KBM-7 (cell line): ENCODE data around the gene HSD17B14.
"Not testable (repeated sequence)": the region's sequence is repeated elsewhere in the genome, so short reads cannot be mapped to it uniquely, and the experiment has no call there.

ENCODE experiments used
- DNase-seq: peaks from one replicate; pipeline ENCODE4 v3.0.0-alpha.2; 2015
- in situ Hi-C: fragments of 300-500 bp; cut with MboI; formaldehyde crosslinking; loops from 2 replicates; pipeline ENCODE4 v1.14.3; 2020; ENCODE audit warnings: low sequenced_read_pairs, low pct_unique_long_range_greater_than_20kb, mixed read lengths

HSD17B14 gene

GRCh38 chr19:48836089-48837017 lies at the start of gene HSD17B14:
Gene HSD17B14, minus strand, starts transcription at chr19:48836491. Its CDS starts 80 bp downstream, at chr19:48836411.
- in situ Hi-C loops, result no loop called here
- DNase-seq, result no peak

- DNase-seq, result no peak
Measured at GRCh38 chr19:48883726-48884125, 47.4 kb upstream of the HSD17B14 start.

DNA sequence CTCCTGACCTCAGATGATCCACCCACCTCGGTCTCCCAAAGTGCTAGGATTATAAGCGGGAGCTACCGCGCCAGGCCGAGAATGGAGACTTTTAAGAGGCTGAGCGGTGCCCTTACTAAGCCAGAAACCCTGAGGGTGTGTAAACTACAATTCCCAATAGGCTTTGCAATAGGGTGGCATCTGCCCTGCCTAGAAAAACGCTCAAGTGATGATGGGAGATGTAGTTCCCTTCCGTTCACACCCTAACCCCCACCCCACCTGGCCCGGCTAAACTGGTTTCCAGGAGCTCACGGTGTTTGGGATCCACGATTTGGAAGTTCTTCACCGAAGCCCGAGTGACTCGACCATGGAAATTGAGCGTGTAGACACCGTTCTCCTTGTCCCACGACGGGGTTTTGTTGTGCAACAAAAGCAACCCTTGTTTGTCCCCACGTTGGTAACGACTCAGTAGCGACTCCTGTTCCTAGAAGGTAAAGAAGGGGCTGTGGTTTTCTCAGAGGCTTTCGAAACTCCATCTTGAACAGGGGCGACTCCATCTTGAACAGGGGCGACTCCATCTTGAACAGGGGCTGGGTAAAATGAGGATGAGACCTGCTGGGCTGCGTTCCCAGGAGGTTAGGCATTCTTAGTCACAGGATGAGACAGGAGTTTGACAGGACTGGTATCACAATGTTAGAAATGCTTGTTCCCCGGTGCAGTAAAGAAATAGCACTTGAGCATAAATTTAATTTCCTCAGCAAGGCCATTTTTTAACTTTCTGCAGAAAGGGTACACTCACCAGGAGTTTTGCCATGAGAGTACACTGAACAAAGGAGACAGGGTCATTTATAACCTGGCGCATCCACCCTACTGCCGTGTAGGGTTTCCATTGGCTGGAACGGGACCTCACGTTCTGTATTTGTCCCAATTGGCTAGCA lies 45.7 kb upstream of the HSD17B14 start:
- DNase-seq, result no peak
- in situ Hi-C loops, result no loop called here

More at GRCh38 chr19:48883726-48884125, 47.4 kb upstream of the HSD17B14 start:
- in situ Hi-C loops, result no loop called here

GRCh38 chr19:48879696-48880095 lies 43.4 kb upstream of the HSD17B14 start:
- in situ Hi-C loops, result not testable (repeated sequence)

GRCh38 chr19:48879025-48879637 lies 42.8 kb upstream of the HSD17B14 start:
- in situ Hi-C loops, result no loop called here

More at GRCh38 chr19:48879696-48880095, 43.4 kb upstream of the HSD17B14 start:
- DNase-seq, result not testable (repeated sequence)

DNA sequence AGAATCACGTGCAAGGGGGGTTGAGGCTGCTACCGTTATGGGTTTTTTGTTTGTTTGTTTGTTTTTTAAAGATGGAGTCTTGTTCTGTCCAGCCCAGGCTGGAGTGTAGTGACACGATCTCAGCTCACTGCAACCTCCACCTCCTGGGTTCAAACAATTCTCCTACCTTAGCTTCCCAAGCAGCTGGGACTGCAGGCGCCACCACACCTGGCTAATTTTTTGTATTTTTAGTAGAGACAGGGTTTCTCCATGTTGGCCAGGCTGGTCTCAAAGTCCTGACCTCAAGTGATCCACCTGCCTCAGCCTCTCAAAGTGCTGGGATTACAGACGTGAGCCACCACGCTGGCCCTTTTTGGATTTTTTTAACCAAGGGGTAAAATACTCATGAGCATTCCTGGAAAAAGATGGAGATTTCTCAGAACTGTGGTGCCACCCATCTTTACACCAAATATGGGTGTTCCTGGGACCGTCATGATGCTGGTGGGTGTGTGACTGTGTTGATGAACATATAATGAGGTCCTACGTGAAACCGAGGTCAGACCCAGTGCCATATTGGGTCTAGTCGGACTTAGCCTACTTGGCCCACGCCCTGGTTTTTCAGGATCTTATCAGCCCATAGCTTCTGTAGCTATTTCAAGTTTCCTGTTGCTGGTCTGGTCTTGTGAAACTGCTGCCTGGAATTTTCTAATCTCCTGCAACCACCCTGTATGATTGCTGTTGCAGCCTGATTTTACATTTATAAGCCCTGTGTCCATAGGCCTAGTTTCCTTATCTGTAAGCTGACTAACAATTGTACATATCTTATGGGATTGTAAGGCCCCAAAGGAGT lies 42.1 kb upstream of the HSD17B14 start:
- in situ Hi-C loops, result no loop called here
- DNase-seq, result no peak

More at GRCh38 chr19:48879025-48879637, 42.8 kb upstream of the HSD17B14 start:
- DNase-seq, result no peak

GRCh38 chr19:48877855-48878195 lies 41.5 kb upstream of the HSD17B14 start:
- no peak for DNase-seq
- in situ Hi-C loops, result no loop called here

DNA sequence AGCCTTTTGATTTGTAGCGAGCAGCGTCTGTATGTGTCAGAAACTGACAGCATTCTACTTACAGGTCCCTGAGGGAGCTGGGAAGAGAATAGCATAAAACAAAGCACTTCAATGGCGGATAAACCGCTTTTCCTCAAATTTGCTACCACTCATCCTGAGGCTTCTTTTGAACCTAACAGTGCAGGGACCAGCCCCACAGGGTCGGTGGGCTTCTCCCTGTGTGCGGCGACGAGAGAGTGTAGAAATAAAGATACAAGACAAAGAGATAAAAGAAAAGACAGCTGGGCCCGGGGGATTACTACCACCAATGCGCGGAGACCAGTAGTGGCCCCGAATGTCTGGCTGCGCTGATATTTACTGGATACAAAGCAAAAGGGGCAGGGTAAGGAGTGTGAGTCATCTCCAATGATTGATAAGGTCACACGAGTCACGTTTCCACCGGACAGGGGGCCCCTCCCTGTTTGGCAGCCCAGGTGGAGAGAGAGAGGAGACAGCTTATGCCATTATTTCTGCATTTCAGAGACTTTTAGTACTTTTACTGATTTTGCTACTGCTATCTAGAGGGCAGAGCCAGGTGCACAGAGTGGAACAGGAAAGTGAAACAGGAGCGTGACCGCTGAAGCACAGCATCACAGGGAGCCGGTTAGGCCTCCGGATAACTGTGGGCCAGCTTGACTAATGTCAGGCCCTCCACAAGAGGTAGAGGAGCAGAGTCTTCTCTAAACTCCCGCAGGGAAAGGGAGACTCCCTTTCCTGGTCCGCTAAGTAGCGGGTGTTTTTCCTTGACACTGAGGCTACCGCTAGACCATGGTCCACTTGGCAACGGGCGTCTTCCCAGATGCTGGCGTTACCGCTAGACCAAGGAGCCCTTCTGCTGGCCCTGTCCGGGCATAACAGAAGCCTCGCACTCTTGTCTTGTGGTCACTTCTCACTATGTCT lies 40.0 kb upstream of the HSD17B14 start:
- in situ Hi-C loops, DNase-seq: not testable (repeated sequence)

- peak; percentile 54 for DNase-seq
- in situ Hi-C loops, result no loop called here
Measured at GRCh38 chr19:48874303-48875135, 38.2 kb upstream of the HSD17B14 start.

DNA sequence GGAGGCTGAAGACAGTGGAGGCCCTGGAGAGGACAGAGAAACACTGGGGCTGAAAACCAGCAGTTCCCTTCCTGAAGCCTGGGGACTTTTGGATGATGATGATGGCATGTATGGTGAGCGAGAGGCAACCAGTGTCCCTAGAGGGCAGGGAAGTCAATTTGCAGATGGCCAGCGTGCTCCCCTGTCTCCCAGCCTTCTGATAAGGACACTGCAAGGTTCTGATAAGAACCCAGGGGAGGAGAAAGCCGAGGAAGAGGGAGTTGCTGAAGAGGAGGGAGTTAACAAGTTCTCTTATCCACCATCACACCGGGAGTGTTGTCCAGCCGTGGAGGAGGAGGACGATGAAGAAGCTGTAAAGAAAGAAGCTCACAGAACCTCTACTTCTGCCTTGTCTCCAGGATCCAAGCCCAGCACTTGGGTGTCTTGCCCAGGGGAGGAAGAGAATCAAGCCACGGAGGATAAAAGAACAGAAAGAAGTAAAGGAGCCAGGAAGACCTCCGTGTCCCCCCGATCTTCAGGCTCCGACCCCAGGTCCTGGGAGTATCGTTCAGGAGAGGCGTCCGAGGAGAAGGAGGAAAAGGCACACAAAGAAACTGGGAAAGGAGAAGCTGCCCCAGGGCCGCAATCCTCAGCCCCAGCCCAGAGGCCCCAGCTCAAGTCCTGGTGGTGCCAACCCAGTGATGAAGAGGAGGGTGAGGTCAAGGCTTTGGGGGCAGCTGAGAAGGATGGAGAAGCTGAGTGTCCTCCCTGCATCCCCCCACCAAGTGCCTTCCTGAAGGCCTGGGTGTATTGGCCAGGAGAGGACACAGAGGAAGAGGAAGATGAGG lies 37.4 kb upstream of the HSD17B14 start:
- no peak for DNase-seq
- in situ Hi-C loops, result no loop called here

GRCh38 chr19:48872884-48873475 lies 36.7 kb upstream of the HSD17B14 start:
- DNase-seq, result peak; percentile 89
- in situ Hi-C loops, result no loop called here

DNA sequence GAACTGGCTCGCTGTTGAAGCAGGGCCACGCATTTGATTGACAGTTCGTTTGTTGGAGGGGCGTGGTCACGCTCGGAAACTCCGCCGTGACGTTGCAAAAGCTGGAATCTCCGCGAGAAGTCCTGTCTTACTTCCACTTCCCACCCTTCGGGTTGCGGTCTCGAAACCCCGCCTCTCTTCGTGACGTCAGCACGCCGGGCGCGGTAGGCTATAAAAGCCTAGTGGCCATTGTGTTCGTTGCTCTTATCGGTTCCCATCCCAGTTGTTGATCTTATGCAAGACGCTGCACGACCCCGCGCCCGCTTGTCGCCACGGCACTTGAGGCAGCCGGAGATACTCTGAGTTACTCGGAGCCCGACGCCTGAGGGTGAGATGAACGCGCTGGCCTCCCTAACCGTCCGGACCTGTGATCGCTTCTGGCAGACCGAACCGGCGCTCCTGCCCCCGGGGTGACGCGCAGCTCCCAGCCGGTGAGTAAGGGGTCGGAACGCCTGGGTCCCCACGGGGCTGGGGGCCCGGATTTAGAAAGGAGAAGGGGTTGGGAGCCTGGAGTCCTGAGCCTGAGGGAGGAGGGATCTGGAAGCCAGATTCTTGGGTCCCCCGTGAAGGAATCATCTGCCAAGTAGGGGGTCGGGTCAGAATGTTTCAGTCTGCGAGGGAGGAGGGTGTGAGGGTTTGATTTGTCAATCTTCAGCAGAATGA lies 36.0 kb upstream of the HSD17B14 start, which contains the start of gene PPP1R15A:
TSS of gene PPP1R15A (plus strand) at position 240 of the 702 bp plus-strand sequence. CDS start 813 bp downstream, outside the sequence.
- in situ Hi-C loops, result no loop called here
- DNase-seq, result peak; percentile 99

GRCh38 chr19:48871471-48872181 lies 35.3 kb upstream of the HSD17B14 start:
- in situ Hi-C loops, DNase-seq: not testable (repeated sequence)

DNA sequence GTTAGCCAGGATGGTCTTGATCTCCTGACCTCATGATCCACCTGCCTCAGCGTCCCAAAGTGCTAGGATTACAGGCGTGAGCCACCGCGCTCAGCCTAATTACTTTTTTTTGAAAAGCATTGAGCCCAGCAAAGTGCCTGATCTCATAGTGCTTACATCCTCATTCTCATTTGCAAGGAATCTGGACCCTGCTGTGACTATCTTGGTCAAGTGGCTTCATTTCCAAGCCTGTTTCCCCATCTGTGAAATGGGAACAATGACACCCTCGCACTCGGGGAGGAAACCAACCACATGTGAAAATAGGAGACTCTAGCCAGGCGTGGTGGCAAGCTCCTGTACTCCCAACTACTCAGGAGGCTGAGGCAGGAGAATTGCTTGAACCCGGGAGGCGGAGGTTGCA lies 33.8 kb upstream of the HSD17B14 start:
- DNase-seq, result no peak
- in situ Hi-C loops, result no loop called here
